ENCODE data around the gene ZNF445.
"Not testable (repeated sequence)": the region's sequence is repeated elsewhere in the genome, so short reads cannot be mapped to it uniquely, and the experiment has no call there.

Gene ZNF445

DNA sequence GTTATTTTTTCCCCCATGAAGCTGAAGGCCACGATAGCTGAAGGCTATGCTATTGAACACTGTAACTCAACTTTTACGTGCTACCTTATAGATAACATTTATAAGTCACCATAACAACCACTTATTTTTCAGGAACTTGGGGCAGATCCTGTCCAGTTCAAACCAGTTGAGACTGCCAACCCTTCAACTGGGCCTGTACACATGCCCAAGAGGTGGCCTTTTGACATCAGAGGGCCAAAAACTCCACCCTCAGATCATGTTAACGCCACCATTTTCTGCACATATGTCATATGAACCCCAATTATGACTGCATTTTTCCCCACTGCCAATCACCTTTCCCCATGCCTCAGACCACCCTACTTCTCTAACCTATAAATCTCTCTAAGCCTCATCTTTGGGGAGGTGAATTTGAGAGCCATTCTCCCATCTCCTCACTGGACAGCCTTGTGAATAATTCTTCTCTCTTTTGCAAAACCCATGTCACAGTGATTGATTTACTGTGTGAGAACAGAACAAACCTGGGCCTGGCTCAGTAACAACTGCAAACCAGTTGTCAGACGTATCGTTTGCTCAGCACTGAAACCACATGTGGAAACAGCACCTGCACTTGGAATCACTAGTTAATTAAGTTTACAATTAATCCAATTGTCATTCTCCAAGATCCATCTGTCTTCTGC lies 42.5 kb downstream of the ZNF445 start:
- no peak for DNase-seq (ENCODE audit: low read depth in 3 of 3)

DNA sequence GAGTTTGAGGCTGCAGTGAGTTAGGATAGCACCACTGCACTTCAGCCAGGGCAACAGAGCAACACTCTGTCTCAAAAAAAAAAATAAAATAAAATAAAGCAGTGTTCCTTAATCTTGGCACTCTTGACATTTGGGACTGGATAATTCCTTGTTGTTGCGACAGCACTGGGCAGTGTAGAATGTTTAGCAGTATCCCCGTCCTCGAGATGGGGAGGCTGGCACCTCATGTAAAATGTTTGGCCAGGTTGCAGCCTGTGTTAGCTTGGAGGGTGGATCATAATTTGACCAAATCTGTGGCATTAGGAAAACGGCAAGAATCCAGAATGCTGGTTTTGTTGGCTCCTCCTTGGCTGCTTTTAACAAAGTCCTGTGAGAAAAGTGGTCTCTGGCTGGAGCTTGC lies 47.0 kb downstream of the ZNF445 start:
- DNase-seq (ENCODE audit: low read depth in 3 of 3), result no peak

DNA sequence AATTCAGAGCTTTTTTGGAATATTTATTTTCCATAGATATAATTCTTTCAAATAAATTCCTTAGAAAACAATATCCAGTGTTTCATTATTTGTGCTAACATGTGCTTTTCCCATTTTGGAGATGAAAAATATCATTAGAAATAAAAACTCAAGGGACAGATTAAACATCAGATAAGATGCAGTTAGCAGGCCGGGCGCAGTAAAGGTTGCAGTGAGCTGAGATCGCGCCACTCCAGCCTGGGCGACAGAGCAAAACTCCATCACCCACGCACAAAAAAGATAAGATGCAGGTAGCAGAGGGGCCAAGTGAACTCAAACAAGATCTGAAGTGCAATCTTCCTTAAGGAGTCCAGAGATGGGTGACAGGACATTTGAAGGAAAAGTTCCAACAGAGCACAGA lies 48.0 kb downstream of the ZNF445 start:
- no peak for DNase-seq (ENCODE audit: low read depth in 3 of 3)

DNA sequence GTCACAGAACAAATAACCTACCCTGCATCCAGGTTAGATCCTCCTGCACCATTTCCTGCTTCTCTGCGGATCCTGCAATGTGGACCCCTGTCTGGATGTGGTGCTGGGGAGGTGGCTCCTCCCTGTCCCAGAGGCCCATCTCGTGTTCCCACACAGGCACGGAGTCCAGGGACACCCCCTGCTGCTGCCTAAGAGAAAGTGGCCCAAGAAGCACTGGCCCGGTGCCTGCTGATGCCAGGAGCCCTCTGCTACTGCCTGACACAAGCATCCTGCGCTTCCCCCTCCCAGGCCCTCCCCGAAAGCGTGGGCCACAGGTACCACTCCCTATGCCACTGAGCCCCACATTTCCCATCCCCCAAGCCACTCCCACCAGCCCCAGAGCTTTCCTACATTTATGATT lies 48.6 kb downstream of the ZNF445 start:
- no peak for DNase-seq (ENCODE audit: low read depth in 3 of 3)

DNA sequence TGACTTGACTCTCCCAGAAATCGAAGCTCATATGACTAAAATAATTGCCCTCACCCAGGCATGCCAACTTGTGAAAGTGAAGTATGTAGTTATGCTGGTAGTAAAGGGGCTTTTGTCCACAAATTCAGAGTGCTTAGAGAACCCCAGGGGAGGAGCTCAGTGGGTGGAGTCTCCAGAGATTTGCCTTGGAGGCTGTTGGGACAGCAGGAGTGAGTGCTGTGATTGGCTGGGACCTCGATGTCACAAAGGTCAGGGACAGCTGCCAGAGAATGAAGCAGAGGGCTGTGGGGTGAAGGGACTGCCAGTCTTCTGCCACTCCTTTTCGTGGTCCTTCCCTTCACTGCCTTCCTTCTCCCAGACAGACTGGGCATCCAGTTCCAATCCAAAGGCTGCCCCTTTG lies 49.8 kb downstream of the ZNF445 start:
- no peak for DNase-seq (ENCODE audit: low read depth in 3 of 3)

DNA sequence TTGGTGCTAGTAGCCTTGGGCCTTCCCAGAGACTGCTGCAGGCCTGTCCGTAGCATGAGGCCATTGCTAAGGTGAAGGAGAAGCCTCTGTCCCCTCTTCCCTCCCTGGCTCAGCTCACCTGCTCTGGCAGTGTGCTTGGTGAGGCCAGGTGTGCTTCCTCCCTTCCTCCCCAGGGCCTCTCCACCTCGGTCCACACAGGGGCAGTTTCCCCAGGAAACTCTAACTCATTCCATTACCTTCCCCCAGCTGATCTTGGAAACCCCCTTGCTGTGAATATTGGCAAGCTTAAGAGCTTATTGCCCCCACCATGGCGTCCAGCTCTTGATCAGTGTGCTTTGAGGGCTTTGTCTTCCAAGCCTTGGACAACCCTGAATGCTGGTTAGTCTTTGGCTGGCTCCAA lies 52.7 kb downstream of the ZNF445 start:
- DNase-seq (ENCODE audit: low read depth in 3 of 3), result no peak

DNA sequence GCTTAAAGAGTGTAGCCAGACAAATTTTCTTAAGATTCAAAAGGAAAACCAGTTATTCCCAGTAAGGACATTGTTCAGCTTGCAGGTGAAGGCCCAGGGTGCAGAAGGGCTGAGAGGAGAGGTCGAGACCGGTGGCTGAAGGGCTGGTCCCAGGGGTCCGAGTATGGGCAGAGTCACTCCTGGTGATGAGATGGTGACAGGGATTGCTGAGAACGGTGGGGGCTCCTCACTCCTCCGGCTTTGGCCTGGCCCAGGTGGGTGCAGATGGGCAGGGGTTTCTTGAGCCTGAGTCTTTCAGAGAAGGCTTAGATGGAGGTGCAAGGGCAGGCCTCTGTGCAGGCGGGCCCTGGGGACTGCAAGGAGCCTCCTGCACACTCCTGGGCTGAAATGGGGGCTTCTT lies 56.2 kb downstream of the ZNF445 start:
- DNase-seq (ENCODE audit: low read depth in 3 of 3), result no peak

DNA sequence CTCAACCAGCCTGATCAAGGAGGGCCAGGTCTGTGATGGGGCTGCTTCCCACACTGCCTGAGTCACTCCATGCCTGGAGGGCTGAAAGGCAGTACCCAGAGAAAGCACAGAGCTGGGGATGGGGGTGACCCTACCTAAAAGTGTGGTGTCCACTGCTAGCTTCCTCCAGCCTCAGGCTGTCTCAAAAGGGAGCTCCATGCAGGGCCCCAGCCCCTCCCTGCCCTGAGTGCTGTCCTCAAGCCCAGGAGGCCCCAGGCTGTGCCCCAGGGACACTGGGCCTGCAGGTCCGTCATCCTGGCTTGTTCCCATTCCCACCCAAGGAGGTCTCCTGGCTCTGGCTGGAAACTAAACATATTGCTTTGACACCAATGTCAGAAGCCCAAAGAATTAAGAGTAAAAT lies 56.8 kb downstream of the ZNF445 start:
- no peak for DNase-seq (ENCODE audit: low read depth in 3 of 3)

DNA sequence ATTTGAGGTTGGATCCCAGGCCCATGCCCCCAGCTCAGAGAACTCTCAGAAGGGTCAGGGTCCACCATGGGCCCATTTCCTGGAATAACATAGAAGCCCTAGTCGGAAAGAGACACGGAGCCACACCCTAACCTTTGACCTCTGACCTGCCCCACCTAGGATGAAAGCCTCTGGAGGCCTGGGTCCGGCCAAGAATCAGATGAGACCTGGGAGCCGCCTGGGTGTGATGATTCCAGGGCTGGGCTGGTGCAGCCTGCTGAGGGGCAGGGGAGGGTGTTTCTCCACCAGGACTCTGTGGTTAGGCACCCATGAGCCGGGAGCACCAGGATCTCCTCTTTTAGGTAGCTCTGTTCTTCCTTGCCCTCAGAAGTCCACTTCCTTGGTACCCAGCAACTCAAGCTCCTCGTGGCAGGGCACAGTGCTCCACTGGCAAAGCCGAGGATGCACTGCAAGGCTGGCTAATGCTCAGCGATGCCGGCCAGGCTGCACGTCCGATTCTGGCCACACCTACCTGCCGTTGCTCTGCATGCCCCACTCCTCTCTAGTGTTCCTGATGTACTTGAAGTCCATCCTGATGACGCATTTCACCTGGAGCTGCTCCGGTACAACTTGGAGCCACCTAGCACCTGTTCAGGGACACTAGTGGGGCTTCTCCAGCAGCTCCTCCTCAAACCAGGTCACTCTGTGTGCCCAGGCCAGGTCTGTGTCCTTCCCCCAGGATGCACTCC lies 57.4 kb downstream of the ZNF445 start:
- no peak for DNase-seq (ENCODE audit: low read depth in 3 of 3)

DNA sequence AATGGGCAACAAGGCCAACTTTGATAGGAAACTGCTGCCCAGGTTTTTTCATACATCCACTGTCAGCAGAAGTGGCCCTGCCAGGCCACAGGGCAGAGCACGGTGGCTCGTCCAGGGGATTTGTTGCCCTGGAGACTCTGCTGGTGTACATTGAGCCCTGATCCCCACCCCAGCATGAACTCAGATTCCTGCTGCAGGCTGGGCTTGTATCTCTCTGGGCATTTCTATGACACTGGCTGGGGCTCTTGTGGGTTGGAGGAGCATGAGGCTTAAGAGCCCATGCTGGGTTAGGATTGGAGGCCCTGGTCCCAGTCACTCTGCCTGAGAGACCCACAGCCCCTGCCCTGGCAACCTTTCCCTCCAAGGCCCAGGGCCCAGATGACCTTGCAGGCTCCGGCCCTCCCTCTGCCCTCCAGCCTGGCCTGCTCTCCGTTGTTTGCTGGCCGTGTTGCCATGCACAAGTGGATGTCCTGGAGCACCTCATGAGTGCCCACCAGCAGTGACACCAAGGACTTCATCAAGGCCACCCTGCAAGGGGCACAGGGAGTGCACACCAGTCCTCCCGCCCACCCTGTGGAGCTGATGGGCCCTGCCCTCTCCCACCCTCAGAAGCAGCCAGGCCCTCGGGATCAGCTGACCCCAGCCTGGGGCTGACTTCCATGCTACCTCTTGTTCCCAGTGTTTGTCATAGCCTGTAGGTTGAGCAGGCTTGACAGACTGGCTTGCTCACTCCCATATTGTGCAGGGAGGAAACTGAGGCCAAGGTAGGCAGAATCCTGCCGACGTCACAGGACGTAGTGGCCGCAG lies 58.2 kb downstream of the ZNF445 start:
- DNase-seq (ENCODE audit: low read depth in 3 of 3), result no peak

DNA sequence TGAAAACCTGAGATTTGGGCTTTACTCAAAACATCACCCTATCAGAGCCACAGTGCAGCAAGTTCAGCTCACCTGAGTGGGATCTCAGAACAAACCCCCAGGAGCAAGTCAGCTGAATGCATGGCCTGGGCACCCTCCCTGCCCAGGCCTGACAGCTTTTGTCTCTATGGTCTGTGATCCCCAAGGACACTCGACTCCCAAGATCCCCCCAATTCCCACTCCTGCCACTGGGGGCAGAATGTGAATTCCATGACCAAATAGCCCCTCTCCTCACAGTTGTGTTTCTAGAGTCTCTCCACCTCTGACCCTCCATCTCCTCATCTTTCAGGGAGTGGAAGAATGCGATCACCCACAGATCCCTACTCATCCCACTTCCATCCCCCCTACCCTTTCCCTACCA lies 58.9 kb downstream of the ZNF445 start:
- no peak for DNase-seq (ENCODE audit: low read depth in 3 of 3)

DNA sequence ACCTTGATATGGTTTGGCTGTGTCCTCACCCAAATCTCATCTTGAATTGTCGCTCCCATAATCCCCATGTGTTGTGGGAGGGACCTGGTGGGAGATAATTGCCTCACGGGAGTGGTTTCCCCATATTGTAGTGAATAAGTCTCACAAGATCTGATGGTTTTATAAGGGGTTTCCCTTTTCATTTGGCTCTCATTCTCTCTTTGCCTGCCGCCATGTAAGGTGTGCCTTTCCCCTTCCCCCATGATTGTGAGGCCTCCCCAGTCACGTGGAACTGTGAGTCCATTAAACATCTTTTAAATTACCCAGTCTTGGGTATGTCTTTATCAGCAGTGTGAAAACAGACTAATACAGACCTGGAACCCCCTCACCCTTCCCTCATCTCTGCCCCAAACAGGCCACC lies 59.4 kb downstream of the ZNF445 start:
- not testable (repeated sequence) for DNase-seq (ENCODE audit: low read depth in 3 of 3)

DNA sequence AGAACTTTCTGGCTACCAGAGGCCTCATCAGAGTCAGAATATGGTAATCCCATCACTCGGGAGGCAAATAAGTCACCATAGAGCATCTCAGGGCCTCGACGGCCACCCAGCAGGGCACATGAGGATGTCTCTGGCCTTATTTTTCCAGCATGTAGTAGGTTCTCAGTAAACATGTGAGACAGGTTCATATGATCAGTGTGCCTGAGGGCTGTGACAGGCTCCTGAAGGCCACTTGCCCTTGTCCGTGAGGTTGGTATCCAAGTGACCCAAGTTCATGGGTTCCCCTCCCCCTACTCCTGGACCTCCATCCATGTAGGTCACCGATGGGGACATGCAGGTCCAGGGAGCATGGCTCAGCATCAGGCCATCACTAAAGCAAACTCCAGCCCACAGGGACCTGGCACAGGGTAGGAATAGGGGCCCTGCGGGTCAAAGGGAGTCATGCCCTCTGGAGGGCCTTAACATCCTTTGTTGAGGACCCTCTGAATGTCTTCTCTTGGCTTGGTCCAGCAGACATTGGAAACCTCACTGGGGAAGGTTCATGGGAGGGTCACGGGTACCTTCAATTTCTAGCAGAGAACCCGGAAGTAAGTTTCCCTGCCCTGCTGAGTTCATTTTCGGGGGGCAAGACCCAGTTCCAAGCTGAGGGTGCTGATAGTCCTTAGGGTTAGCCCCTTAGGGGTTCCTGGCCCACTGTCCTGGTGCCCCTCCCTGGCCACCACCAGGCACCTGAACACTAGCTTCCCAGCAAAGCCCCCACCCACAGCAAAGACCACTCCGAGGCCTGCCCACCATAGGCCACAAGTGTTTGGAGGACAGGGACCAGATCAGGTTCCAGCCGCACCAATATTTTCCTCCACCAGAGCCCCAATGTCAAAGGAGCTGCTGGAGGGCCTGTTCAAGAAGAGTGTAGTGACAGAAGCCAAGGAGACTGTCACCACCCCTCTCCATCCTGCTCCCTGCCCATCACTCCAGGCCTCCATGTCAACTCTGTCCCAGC lies 61.1 kb downstream of the ZNF445 start:
- DNase-seq (ENCODE audit: low read depth in 3 of 3), result no peak

DNA sequence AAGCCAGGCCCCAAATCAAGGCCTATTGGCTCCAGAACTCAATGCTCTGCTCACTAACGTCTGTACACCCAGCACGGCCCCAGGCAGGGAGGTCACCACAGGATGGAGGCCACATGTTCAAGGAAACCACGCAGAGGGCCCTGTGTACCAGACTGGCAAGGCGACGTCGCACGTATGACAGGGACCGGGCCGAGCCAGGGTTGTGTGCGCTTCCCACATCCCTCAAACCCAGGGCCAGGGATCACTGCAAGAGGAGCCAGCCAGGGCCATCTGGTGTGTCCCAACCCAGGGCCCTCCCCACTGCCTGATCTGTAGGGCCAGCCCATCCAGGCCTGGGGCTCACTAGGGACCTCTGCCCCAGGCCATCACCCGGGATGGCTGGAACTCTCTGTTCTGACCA lies 62.0 kb downstream of the ZNF445 start:
- no peak for DNase-seq (ENCODE audit: low read depth in 3 of 3)

DNA sequence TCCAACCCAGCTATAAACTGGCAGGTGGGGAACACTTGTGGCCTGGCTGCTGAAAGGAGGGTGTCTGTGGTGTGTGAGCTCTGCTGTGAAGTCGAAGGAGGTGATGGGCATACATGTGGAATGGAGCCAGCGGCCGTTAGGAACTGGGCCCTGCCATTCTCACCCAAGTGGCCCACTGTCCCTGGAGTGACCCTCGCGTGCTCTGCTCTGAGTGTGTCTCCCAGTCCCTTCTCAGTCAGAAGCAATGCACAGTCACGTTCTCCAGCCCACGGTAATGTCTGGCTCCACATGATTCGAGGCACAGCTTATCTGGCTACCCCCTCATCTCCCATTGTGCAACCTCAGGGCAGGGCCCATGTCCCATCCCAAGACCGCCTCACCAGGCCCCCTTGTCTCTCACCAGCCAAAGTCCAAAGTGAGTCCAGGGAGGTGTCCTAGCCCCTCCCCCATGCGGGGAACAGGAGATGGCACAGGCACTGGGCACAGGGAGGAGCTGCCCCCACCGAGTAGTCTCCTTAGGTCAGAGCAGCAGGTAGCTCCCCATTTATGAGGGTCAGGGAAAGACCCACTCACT lies 62.9 kb downstream of the ZNF445 start:
- no peak for DNase-seq (ENCODE audit: low read depth in 3 of 3)

DNA sequence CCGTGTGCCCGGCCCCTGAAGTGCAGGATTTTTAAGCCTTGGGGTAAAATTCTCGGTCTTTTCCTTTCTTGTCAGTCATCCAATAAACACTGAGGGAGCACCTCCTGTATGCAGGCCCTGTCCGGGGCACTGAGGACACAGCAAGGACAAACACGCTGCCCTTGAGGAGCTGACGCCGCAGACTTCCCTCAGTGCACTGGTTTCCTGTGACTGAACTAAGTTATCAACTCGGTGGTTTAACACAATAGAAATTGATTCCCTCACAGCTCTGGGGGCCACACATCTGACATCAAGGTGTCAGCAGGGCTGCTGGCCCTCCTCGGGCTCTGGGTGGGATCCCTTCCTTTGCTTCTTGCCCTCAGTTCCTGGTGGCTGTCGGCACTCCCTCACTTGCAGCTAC lies 65.1 kb downstream of the ZNF445 start:
- DNase-seq (ENCODE audit: low read depth in 3 of 3), result no peak

DNA sequence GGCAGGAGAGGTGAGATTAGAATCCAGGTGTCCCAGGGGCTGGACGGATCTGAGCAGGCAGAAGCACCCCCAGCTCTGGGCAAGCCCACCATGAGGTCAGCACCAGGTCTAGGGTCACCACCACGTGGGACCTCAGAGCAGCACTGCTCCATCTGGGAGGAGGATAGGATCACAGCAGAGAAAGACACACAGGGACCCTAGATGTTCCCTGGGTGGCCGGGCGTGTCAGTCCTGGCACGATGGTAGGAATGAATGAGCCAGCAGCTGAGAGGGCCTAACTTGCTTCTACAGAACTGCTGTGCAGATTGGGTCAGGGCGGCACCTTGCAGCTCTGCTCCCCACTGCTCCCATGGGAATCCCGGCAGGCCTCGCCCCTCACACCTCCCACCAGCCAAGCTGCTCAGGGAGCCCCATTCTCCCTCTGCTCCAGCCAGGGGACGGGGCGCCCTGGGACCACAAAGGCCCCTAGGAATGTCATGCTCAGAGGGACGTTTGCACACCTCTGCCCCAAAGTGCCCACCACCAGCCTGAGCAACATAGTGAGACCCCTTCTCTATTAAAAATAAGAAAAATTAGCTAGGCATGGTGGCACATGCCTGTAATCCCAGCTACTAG lies 66.3 kb downstream of the ZNF445 start:
- DNase-seq (ENCODE audit: low read depth in 3 of 3), result no peak

DNA sequence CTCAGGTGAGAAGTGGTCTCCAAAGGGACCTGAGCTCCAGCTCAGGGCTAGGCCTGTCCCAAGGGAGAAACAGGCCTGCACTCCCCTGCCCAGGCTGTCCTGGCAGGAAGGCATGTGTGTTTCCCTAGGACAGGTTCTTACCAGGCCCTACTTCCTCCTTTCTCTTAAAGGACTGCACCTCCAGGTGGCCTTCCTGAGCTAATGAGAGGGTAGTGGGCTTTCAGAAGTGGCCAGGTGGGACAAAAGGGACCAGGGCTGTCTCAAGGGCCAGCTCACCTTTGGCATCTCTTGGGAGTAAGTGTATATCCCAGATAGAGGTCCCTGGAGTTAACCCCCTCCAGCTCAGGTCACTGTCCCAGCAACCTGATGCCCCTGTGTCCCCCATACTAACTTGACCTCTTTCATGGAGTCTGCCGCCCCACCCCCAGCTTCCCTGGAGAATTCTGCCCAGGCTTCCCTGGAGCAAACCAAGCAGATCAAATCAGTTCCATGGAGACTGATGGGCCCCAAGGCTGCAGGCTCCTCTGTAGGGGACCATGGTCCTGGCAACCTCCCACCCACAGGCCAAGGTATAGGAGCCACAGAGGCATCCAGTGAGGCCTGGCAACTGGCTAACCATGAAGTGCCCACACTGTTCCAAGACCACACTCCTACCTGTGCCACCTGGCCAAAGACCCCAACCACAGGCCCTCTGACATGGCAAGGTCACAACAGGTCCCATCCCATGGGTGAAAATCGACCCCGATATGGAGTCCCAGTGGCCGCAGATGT lies 67.6 kb downstream of the ZNF445 start:
- no peak for DNase-seq (ENCODE audit: low read depth in 3 of 3)

DNA sequence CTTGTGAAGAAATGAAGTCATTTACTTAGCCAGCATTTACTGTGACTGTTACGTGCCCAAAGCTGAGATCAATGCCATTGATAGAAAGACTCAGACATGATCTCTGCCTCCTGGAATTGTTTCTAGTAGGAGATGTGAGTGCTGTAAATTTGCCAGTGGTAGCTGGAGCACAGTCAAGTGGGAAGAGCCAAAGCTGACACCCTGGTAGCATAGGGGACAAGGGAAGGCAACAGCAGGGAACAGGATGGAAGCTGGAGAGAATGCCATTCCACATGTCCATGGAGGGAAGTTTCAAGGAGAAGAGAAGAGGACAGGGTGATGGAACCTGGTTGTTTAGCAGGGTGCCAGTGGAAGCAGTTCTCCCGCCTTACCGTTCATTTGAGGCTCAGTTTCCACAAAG lies 74.9 kb downstream of the ZNF445 start:
- no peak for DNase-seq (ENCODE audit: low read depth in 3 of 3)

DNA sequence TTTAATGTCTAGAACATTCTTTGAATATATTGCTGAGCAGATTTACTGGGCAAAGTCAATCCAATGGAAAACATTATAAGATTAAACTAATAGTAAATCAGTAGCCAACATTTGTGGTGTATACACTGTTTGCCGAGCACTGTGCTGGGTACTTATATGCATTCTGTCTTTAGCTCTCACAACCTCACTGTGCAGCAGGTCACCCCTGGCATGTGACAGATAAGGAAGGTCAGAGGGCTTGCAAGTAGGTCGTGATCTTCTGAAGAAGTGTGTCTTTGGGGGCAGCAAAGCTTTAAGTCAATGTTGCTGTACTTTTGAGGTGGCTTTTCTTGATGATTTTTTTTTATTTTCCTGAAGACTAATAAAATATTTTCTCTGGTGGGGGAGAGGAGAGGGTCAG lies 76.7 kb downstream of the ZNF445 start:
- DNase-seq (ENCODE audit: low read depth in 3 of 3), result no peak
